ENCODE data around the gene NRXN3.
"Not testable (repeated sequence)": the region's sequence is repeated elsewhere in the genome, so short reads cannot be mapped to it uniquely, and the experiment has no call there.

Gene NRXN3

GRCh38 chr14:78968265-78968664 is 798.1 kb downstream of the NRXN3 start:
- DNase-seq = no peak

- DNase-seq = no peak
Observed at GRCh38 chr14:78970677-78971076, 800.5 kb downstream of the NRXN3 start.

GRCh38 chr14:78972440-78972839 is 802.3 kb downstream of the NRXN3 start:
- no peak for DNase-seq

GRCh38 chr14:78974691-78975090 is 804.5 kb downstream of the NRXN3 start:
- no peak for DNase-seq

GRCh38 chr14:78975734-78976133 is 805.6 kb downstream of the NRXN3 start:
- no peak for DNase-seq

- no peak for DNase-seq
Observed at GRCh38 chr14:78978896-78979295, 808.7 kb downstream of the NRXN3 start.

- no peak for DNase-seq
Observed at GRCh38 chr14:78982551-78982950, 812.4 kb downstream of the NRXN3 start.

- DNase-seq = no peak
Observed at GRCh38 chr14:78983126-78983525, 813.0 kb downstream of the NRXN3 start.

GRCh38 chr14:78985668-78986381 is 815.7 kb downstream of the NRXN3 start:
- DNase-seq = no peak

- DNase-seq = no peak
Observed at GRCh38 chr14:78986989-78987388, 816.8 kb downstream of the NRXN3 start.

- no peak for DNase-seq
Observed at GRCh38 chr14:78989221-78989620, 819.0 kb downstream of the NRXN3 start.

- DNase-seq = no peak
Observed at GRCh38 chr14:78992867-78993266, 822.7 kb downstream of the NRXN3 start.

- no peak for DNase-seq
Observed at GRCh38 chr14:78997811-78998210, 827.6 kb downstream of the NRXN3 start.

GRCh38 chr14:79009286-79009685 is 839.1 kb downstream of the NRXN3 start:
- no peak for DNase-seq

- DNase-seq = no peak
Observed at GRCh38 chr14:79011091-79011919, 841.1 kb downstream of the NRXN3 start.

GRCh38 chr14:79011920-79012204 is 841.7 kb downstream of the NRXN3 start:
- DNase-seq = no peak

- no peak for DNase-seq
Observed at GRCh38 chr14:79016828-79017505, 846.8 kb downstream of the NRXN3 start.

- DNase-seq = no peak
Observed at GRCh38 chr14:79017561-79017960, 847.4 kb downstream of the NRXN3 start.

- no peak for DNase-seq
Observed at GRCh38 chr14:79018836-79019235, 848.7 kb downstream of the NRXN3 start.

GRCh38 chr14:79019898-79020297 is 849.7 kb downstream of the NRXN3 start:
- not testable (repeated sequence) for DNase-seq

- no peak for DNase-seq
Observed at GRCh38 chr14:79021766-79022165, 851.6 kb downstream of the NRXN3 start.

GRCh38 chr14:79027138-79027537 is 857.0 kb downstream of the NRXN3 start:
- DNase-seq = no peak

GRCh38 chr14:79028281-79028680 is 858.1 kb downstream of the NRXN3 start:
- DNase-seq = no peak

- no peak for DNase-seq
Observed at GRCh38 chr14:79036441-79036840, 866.3 kb downstream of the NRXN3 start.

Data from activated CD4-positive, alpha-beta T cell treated with anti-CD3 and anti-CD28 coated beads, Interleukin-2, amount 50 U/mL, for 1 hour (primary cell).